PC-3 (cell line): ENCODE data around the gene DCAF6. TPM values are rescaled to one million over a fixed set of nuclear protein-coding genes. Genes with fewer than 3 reads are reported as not detected.

ENCODE experiments used
- ATAC-seq: fragments of 200-7000 bp; cut with Tn5 transposase; 2 replicates; pipeline ENCODE4 v1.9.1; 2020; ENCODE audit warnings: mild to moderate bottlenecking, moderate library complexity
- BruUV-seq: library from RNA; stranded (reverse); fragments of 400-500 nt; replicated peaks from 2 replicates; lab custom pipeline; 2021; lab: Mats Ljungman, UMichigan
- CTCF ChIA-PET: fragments of 300-600 bp; sonication (Branson Sonifier 250); formaldehyde crosslinking; loops from one replicate; lab custom pipeline; 2022; ENCODE audit warnings: antibody characterized with exemption; lab: Charles Lee
- POLR2A ChIA-PET: fragments of 300-600 bp; sonication (Branson Sonifier 250); formaldehyde crosslinking; loops from one replicate; lab custom pipeline; 2022; ENCODE audit warnings: antibody characterized with exemption; ENCODE audit not compliant: unreplicated experiment; lab: Charles Lee
- DNase-seq: peaks from one replicate; pipeline ENCODE4 v3.0.0-alpha.2; 2015
- H2AFZ ChIP-seq: fragments of 300-600 bp; sonication (generic); 2 replicates; pipeline ENCODE4 v1.6.0; 2016; ENCODE audit warnings: antibody characterized with exemption, low read length
- H3F3A ChIP-seq: fragments of 300-600 bp; sonication (generic); one replicate; pipeline ENCODE4 v1.6.0; 2017; ENCODE audit warnings: antibody characterized with exemption, low read length, control low read depth, mild to moderate bottlenecking; ENCODE audit not compliant: unreplicated experiment
- H3K27ac ChIP-seq: fragments of 300-600 bp; sonication (generic); 2 replicates; pipeline ENCODE4 v1.5.1; 2016; ENCODE audit warnings: mild to moderate bottlenecking, low read length
- H3K27me3 ChIP-seq: fragments of 300-600 bp; sonication (generic); 2 replicates; pipeline ENCODE4 v1.6.1; 2016; ENCODE audit warnings: low read length, mixed read lengths
- H3K36me3 ChIP-seq: fragments of 300-600 bp; sonication (generic); 2 replicates; pipeline ENCODE4 v1.6.1; 2016; ENCODE audit warnings: low read depth, mixed run types, low read length, mixed read lengths
- H3K4me1 ChIP-seq: fragments of 300-600 bp; sonication (generic); 2 replicates; pipeline ENCODE4 v1.5.1; 2016; ENCODE audit warnings: low read length; ENCODE audit not compliant: insufficient read depth
- H3K4me2 ChIP-seq: fragments of 300-600 bp; sonication (generic); 2 replicates; pipeline ENCODE4 v1.6.0; 2016; ENCODE audit warnings: low read length
- H3K4me3 ChIP-seq: fragments of 300-600 bp; sonication (generic); 2 replicates; pipeline ENCODE4 v1.5.1; 2016; ENCODE audit warnings: mild to moderate bottlenecking, low read length, mixed read lengths
- H3K79me2 ChIP-seq: fragments of 300-600 bp; sonication (generic); 2 replicates; pipeline ENCODE4 v1.6.1; 2017; ENCODE audit warnings: low read length, mixed read lengths
- H3K9ac ChIP-seq: fragments of 300-600 bp; sonication (generic); 2 replicates; pipeline ENCODE4 v1.6.0; 2016; ENCODE audit warnings: mild to moderate bottlenecking, low read length
- H3K9me2 ChIP-seq: fragments of 300-600 bp; sonication (generic); replicated peaks from 2 replicates; pipeline ENCODE4 v1.6.1; 2016; ENCODE audit warnings: mixed run types, low read length, mixed read lengths
- H3K9me3 ChIP-seq: fragments of 300-600 bp; sonication (generic); 2 replicates; pipeline ENCODE4 v1.6.1; 2016; ENCODE audit warnings: low read length, mixed read lengths
- H4K20me1 ChIP-seq: fragments of 300-600 bp; sonication (generic); 2 replicates; pipeline ENCODE4 v1.6.1; 2016; ENCODE audit warnings: low read length, mixed read lengths
- EZH2 ChIP-seq: fragments of 300-600 bp; sonication (generic); IDR thresholded peaks from one replicate; pipeline ENCODE4 v1.6.1; 2017; ENCODE audit warnings: antibody characterized with exemption, mild to moderate bottlenecking, low read length; ENCODE audit not compliant: unreplicated experiment
- EZH2phosphoT487 ChIP-seq: fragments of 300-600 bp; sonication (generic); IDR thresholded peaks from 2 replicates; pipeline ENCODE4 v1.6.1; 2018; ENCODE audit warnings: mild to moderate bottlenecking, antibody characterized with exemption, low read length, borderline replicate concordance
- intact Hi-C: fragments of 100-400 bp; cut with micrococcal nuclease; formaldehyde crosslinking; loops from 2 replicates; pipeline ENCODE4 v1.9.0; 2023
- total RNA-seq: library from RNA; depleted of rRNA; stranded (reverse); fragments of >200 nt; gene quantifications from 2 replicates; pipeline ENCODE4 v1.2.3, GENCODE V29; 2014
- TF ChIP-seq, protein P1 (sequence below): fragments of 300-600 bp; sonication (generic); conservative IDR thresholded peaks from 2 replicates; pipeline ENCODE4 v1.5.1; 2017; ENCODE audit warnings: antibody characterized with exemption, low read depth, mild to moderate bottlenecking, low read length

Gene DCAF6
- total RNA-seq, 1 experiment from 2014 or later: 29.1 TPM

DNA sequence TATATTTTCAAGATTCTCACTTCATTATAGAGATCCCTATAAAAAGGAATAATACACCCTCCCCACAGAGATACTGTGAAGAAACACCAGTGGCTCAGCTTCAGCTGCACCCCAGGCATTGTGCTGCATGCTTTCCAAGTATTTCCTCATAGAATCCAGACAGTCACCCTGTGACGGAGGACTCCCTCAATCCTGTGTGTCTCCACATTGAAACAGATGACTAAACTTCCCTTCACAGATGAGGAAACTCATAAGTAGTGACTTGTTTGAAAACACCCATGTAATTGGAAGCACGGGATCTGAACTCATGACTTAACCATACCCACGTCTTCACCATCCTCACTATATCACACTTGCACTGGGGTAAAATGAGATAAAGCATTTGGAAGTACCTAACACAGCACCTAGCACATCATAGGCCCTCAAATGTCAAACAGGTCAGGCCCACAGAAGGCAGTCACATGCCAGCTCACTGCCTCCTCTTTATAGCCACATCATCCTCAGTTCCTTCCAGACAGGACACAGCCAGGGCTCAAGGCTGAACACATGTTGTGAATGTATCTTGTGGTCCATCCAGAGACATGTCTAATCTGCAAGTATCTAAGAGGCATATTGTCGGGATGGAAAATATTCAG, 145.0 kb downstream of the DCAF6 start:
- intact Hi-C loops: loop anchor here (1.0 to 5.0 kb wide), 4 partner anchors 144 to 360 kb away; partner anchors contain the start of genes DCAF6, MPC2 and MPZL1

GRCh38 chr1:168082008-168082876, 145.8 kb downstream of the DCAF6 start:
- H3K27ac ChIP-seq: no peak overlapping the region
- no peaks in the 10 kb centered on the region for H3F3A ChIP-seq
- peak; percentile 89 for DNase-seq
- TF ChIP-seq, protein P1, sequence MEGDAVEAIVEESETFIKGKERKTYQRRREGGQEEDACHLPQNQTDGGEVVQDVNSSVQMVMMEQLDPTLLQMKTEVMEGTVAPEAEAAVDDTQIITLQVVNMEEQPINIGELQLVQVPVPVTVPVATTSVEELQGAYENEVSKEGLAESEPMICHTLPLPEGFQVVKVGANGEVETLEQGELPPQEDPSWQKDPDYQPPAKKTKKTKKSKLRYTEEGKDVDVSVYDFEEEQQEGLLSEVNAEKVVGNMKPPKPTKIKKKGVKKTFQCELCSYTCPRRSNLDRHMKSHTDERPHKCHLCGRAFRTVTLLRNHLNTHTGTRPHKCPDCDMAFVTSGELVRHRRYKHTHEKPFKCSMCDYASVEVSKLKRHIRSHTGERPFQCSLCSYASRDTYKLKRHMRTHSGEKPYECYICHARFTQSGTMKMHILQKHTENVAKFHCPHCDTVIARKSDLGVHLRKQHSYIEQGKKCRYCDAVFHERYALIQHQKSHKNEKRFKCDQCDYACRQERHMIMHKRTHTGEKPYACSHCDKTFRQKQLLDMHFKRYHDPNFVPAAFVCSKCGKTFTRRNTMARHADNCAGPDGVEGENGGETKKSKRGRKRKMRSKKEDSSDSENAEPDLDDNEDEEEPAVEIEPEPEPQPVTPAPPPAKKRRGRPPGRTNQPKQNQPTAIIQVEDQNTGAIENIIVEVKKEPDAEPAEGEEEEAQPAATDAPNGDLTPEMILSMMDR: peak; percentile 97
- TF ChIP-seq EZH2: no peak
- TF ChIP-seq EZH2phosphoT487: no peak
- ChIA-PET POLR2A (interaction anchor here (0.6 to 0.7 kb wide), 2 partner anchors 28 to 366 kb away, joined by 3 to 6 read pairs; no protein-coding TSS in a partner anchor), CTCF (interaction anchor here (0.5 to 1.8 kb wide), 17 partner anchors 11 to 482 kb away, joined by 3 to 25 read pairs (median 5); partner anchors contain the start of genes DCAF6 and MPC2)
- intact Hi-C loops: loop anchor here (1.0 to 5.0 kb wide), 4 partner anchors 145 to 361 kb away; partner anchors contain the start of genes DCAF6, MPC2 and MPZL1
- TSS peak; percentile 36 for BruUV-seq
- H3K9ac ChIP-seq: no peak overlapping the region
- no peak overlapping the region for H3K4me3 ChIP-seq
- H3K4me1 ChIP-seq: peaks cover 6% of the 10 kb centered on the region; the same call in 1 of the 2 replicates
- H4K20me1 ChIP-seq: no peaks in the 10 kb centered on the region
- no peaks in the 10 kb centered on the region for H3K9me3 ChIP-seq
- no peak overlapping the region for H2AFZ ChIP-seq
- H3K79me2 ChIP-seq: no peaks in the 10 kb centered on the region
- H3K36me3 ChIP-seq: no peaks in the 10 kb centered on the region
- no peak overlapping the region for H3K4me2 ChIP-seq
- ATAC-seq: peak; percentile 92
- no peaks in the 10 kb centered on the region for H3K9me2 ChIP-seq
- H3K27me3 ChIP-seq: no peaks in the 10 kb centered on the region

More for the DNA sequence above, 145.0 kb downstream of the DCAF6 start:
- H3K4me2 ChIP-seq: no peak overlapping the region
- no peaks in the 10 kb centered on the region for H3K27me3 ChIP-seq
- no peak overlapping the region for H3K9ac ChIP-seq
- H3K4me1 ChIP-seq: peaks cover 6% of the 10 kb centered on the region; the same call in 1 of the 2 replicates
- ATAC-seq: no peak
- peaks cover 7% of the 10 kb centered on the region; the same call in 1 of the 2 replicates for H3K36me3 ChIP-seq
- TF ChIP-seq, protein P1: no peak
- TF ChIP-seq EZH2phosphoT487 (no peak), EZH2 (no peak)
- ChIA-PET POLR2A (no interaction called here), CTCF (interaction anchor here (0.6 to 1.8 kb wide), 12 partner anchors 12 to 481 kb away, joined by 3 to 25 read pairs (median 4); partner anchors contain the start of genes DCAF6 and MPC2)
- H3F3A ChIP-seq: no peaks in the 10 kb centered on the region
- H2AFZ ChIP-seq: no peak overlapping the region
- H3K4me3 ChIP-seq: no peak overlapping the region
- BruUV-seq: no TSS peak
- H3K9me3 ChIP-seq: no peaks in the 10 kb centered on the region
- H3K27ac ChIP-seq: no peak overlapping the region
- no peaks in the 10 kb centered on the region for H4K20me1 ChIP-seq
- H3K9me2 ChIP-seq: no peaks in the 10 kb centered on the region
- no peak for DNase-seq
- H3K79me2 ChIP-seq: no peaks in the 10 kb centered on the region
